Adrenal gland (tissue), 12 donors: ENCODE measurements around the gene SLC1A5. TPM values are rescaled to one million over a fixed set of nuclear protein-coding genes. Genes with fewer than 3 reads are reported as not detected.
A peak's percentile ranks its signal among the peaks of the same experiment; 100 is the strongest.
"Not testable (repeated sequence)": the region's sequence is repeated elsewhere in the genome, so short reads cannot be mapped to it uniquely, and the experiment has no call there.

ENCODE experiments used
- DNase-seq, 7 donors: peaks; one replicate each; pipeline ENCODE4 v3.0.0-alpha.2; 2019 to 2020
- H3K27ac ChIP-seq, 5 donors: fragments of 200-600 bp; sonication (generic) in 4 of 5; 1 replicate in 3 of 5; 2 replicates in 2 of 5; pipeline versions ENCODE4 v1.5.1 to v1.8.0; 2016 to 2020; ENCODE audit warnings: mild to moderate bottlenecking in 1 of 5
- H3K27me3 ChIP-seq: fragments of 200-600 bp; 2 replicates; pipeline ENCODE4 v1.8.0; 2021
- H3K36me3 ChIP-seq, 2 donors: fragments of 200-600 bp; replicated peaks in 1 of 2; 1 replicate in 1 of 2; 2 replicates in 1 of 2; pipeline versions ENCODE4 v1.5.1 to v1.8.0; 2018 to 2022
- H3K4me1 ChIP-seq, 2 donors: fragments of 200-600 bp; replicated peaks in 1 of 2; 1 replicate in 1 of 2; 2 replicates in 1 of 2; pipeline versions ENCODE4 v1.5.1 to v1.8.0; 2018 to 2021
- H3K4me3 ChIP-seq, 4 donors: fragments of 200-600 bp; sonication (generic) in 3 of 4; one replicate each; pipeline ENCODE4 v1.5.1; 2016 to 2018
- H3K9me3 ChIP-seq, 3 donors: fragments of 200-600 bp; sonication (generic) in 1 of 3; replicated peaks in 1 of 3; 1 replicate in 2 of 3; 2 replicates in 1 of 3; pipeline versions ENCODE4 v1.5.1 to v1.8.0; 2016 to 2021
- CTCF ChIP-seq, 6 experiments: fragments of 450-650 bp in 4 of 6; fragments of 200-600 bp in 2 of 6; sonication (generic) in 1 of 6; IDR thresholded peaks; 1 replicate in 5 of 6; 2 replicates in 1 of 6; pipeline versions ENCODE4 v1.5.1 to v1.8.0; 2016 to 2021; ENCODE audit warnings: antibody characterized with exemption in 6 of 6, mild to moderate bottlenecking in 2 of 6, moderate library complexity in 1 of 6
- POLR2A ChIP-seq, 2 donors: fragments of 450-650 bp; IDR thresholded peaks; one replicate each; pipeline ENCODE4 v1.6.1; 2017; ENCODE audit warnings: antibody characterized with exemption in 2 of 2, mild to moderate bottlenecking in 2 of 2, moderate library complexity in 1 of 2
- WGBS, 4 donors: extraction: QIAGEN DNeasy Blood & Tissue Kit in 2 of 4; methylation state at CpG; one replicate each; pipeline versions ENCODE4 v1.1.5 to v1.1.7; 2013 to 2017; 5-methylcytosine and 5-hydroxymethylcytosine counted together
- intact Hi-C, 2 donors: fragments of 100-400 bp; cut with DNase I; formaldehyde crosslinking; loops; one replicate each; pipeline versions ENCODE4 v1.14.1 to v1.15.0; 2022 to 2023
- polyA plus RNA-seq, 3 donors: library from polyadenylated mRNA; stranded (reverse); fragments of 200-250 nt in 2 of 3; fragments of 350-450 nt in 1 of 3; fragmentation: Illumina TruSeq in 1 of 3; extraction: RNeasy Lipid Tissue Mini Kit (QIAGEN cat#74804) in 1 of 3; gene quantifications; one replicate each; pipeline ENCODE4 v1.2.3, GENCODE V29; 2013 to 2014
- total RNA-seq, 9 donors: library from RNA; depleted of rRNA in 4 of 9; stranded (reverse); fragments of >200 nt in 4 of 9; fragments of 120-200 nt in 1 of 9; fragmentation: NEBNext Ultra II Directional in 1 of 9; extraction: Animal tissue kit (Norgen Biotek cat#: 25700) in 1 of 9; gene quantifications; one replicate each; pipeline versions ENCODE4 v1.1.0 to v1.2.4, GENCODE V29; 2013 to 2023
- donor health status: healthy with polysubstance abuse.
- donor health status: Bipolar disorder and iron deficiency.
- donor health status: DM: yes; HTN: yes; CAD: no.
- donor health status: DM: no; HTN: no; CAD: no.
- donor health status: DM: no; HTN: no; CAD: no.
- donor health status: DM: yes; HTN: yes; CAD: no.

Gene SLC1A5
- total and polyA plus RNA-seq, 12 donors = 4.7 to 56.9 (median 28.5) TPM

- H3K27ac ChIP-seq = no peak overlapping the region
- WGBS, 4 donors = 86 to 94% (median 88%) methylated on average over 3 to 7 of the region's 7 CpGs
- intact Hi-C loops = no loop called here
- H3K4me1 ChIP-seq = peaks cover 0 to 14% of the 10 kb centered on the region in 2 donors
- peaks cover 4% of the 10 kb centered on the region for H3K27me3 ChIP-seq
- TF ChIP-seq CTCF (IDR thresholded peaks at IDR 0.05) (no peak), POLR2A (IDR thresholded peaks at IDR 0.05) (no peak)
- no peaks in the 10 kb centered on the region for H3K9me3 ChIP-seq
- peaks cover 0 to 34% of the 10 kb centered on the region in 2 donors for H3K36me3 ChIP-seq
- H3K4me3 ChIP-seq = no peak overlapping the region
- no peak for DNase-seq
These were observed 5.9 kb downstream of the SLC1A5 start for GRCh38 chr19:46782355-46783019.

GRCh38 chr19:46777956-46778645 is 10.3 kb downstream of the SLC1A5 start:
- H3K9me3 ChIP-seq, intact Hi-C loops, H3K27me3 ChIP-seq, DNase-seq, H3K4me1 ChIP-seq, H3K4me3 ChIP-seq: not testable (repeated sequence)
- peak in 2 of 6 experiments; percentile 20 to 29 for TF ChIP-seq CTCF (IDR thresholded peaks at IDR 0.05)
- WGBS, 4 donors = 82 to 85% (median 85%) methylated on average over 12 of the region's 12 CpGs
- Histone ChIP-seq H3K27ac (peak overlapping the region in 1 of 5 donors; percentile 27), H3K36me3 (peaks cover 0 to 62% of the 10 kb centered on the region in 2 donors)

GRCh38 chr19:46776927-46777911 is 11.2 kb downstream of the SLC1A5 start:
- no peaks in the 10 kb centered on the region for H3K27me3 ChIP-seq
- no peaks in the 10 kb centered on the region for H3K4me1 ChIP-seq
- intact Hi-C loops = no loop called here
- H3K9me3 ChIP-seq = no peaks in the 10 kb centered on the region
- DNase-seq = no peak
- TF ChIP-seq POLR2A (IDR thresholded peaks at IDR 0.05) (no peak), CTCF (IDR thresholded peaks at IDR 0.05) (no peak)
- H3K4me3 ChIP-seq = no peak overlapping the region
- 92 to 95% (median 93%) methylated on average over 24 to 33 of the region's 33 CpGs for WGBS, 4 donors
- H3K36me3 ChIP-seq = peaks cover 0 to 54% of the 10 kb centered on the region in 2 donors
- H3K27ac ChIP-seq = no peak overlapping the region
